Dendritic cell treated with granulocyte-macrophage colony-stimulating factor and Interleukin-4, amounts not matched to agents 40 ng/mL and 50 ng/mL, for 4 days (primary cell): ENCODE data around the gene IDI1.

Experiments
- H3K27ac Mint-ChIP-seq: one replicate; pipeline ENCODE4 v1.8.0; 2022; ENCODE audit warnings: mild to moderate bottlenecking, mixed read lengths
- H3K27me3 Mint-ChIP-seq: one replicate; pipeline ENCODE4 v1.8.0; 2022; ENCODE audit warnings: mild to moderate bottlenecking, mixed read lengths
- H3K36me3 Mint-ChIP-seq: one replicate; pipeline ENCODE4 v1.8.0; 2022; ENCODE audit warnings: low read depth, mixed read lengths
- H3K4me1 Mint-ChIP-seq: one replicate; pipeline ENCODE4 v1.8.0; 2022; ENCODE audit warnings: low read depth, mixed read lengths
- H3K4me3 Mint-ChIP-seq: one replicate; pipeline ENCODE4 v1.8.0; 2022; ENCODE audit warnings: mild to moderate bottlenecking, moderate library complexity, mixed read lengths
- H3K9me3 Mint-ChIP-seq: one replicate; pipeline ENCODE4 v1.8.0; 2022; ENCODE audit warnings: mixed read lengths
- intact Hi-C: fragments of 100-400 bp; cut with micrococcal nuclease; formaldehyde crosslinking; loops from one replicate; pipeline ENCODE4 v1.15.0; 2022

The IDI1 gene

DNA sequence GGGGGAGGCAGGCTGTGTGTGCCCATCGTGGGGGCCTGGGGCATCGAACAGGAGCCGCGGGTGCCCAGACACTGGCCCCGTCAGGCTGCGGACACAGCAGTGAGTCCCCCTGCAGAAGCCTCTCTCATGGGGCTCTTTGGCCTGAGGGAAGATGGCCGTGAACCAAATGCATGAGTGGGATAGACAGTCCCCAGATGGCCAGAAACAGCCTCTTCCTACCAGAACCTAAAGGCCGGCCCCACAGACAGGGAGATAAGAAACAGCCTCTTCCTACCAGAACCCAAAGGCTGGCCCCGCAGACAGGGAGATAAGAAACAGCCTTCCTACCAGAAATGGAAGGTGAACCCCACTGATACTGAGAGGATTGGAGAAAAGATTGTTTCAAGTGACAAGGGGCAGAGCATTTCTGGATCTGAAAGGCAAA is 39.8 kb downstream of the IDI1 start:
- Mint-ChIP-seq H3K27me3 (no peaks in the 10 kb centered on the region), H3K27ac (no peak overlapping the region), H3K36me3 (peaks cover 99% of the 10 kb centered on the region)

DNA sequence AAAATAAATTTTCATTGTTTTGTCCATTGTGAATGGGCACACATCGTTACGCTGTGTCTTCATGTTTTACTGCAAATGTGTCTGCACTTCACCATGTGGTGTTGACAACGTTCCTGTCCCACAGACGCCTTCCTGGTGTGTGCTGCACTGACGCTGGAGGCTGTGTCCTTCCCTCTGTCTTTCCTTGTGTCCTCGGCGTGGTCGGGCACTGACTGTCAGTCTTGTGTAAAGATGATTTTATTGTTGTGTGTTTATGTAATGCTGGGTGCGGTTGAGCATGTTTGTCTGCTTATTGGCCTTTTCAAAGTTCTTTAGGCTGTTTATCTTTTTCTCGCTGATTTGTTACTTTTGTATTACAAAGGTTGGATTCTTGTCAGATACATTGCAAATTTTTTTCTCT is 41.3 kb downstream of the IDI1 start:
- peaks cover 7% of the 10 kb centered on the region for H3K9me3 Mint-ChIP-seq
- H3K4me3 Mint-ChIP-seq, result no peak overlapping the region
- no peak overlapping the region for H3K27ac Mint-ChIP-seq
- H3K36me3 Mint-ChIP-seq, result peaks cover 99% of the 10 kb centered on the region
- intact Hi-C loops, result no loop called here
- H3K27me3 Mint-ChIP-seq, result no peaks in the 10 kb centered on the region
- H3K4me1 Mint-ChIP-seq, result no peaks in the 10 kb centered on the region

More for the DNA sequence above, 39.8 kb downstream of the IDI1 start:
- intact Hi-C loops, result no loop called here
- Mint-ChIP-seq H3K4me3 (no peak overlapping the region), H3K4me1 (no peaks in the 10 kb centered on the region), H3K9me3 (no peaks in the 10 kb centered on the region)

DNA sequence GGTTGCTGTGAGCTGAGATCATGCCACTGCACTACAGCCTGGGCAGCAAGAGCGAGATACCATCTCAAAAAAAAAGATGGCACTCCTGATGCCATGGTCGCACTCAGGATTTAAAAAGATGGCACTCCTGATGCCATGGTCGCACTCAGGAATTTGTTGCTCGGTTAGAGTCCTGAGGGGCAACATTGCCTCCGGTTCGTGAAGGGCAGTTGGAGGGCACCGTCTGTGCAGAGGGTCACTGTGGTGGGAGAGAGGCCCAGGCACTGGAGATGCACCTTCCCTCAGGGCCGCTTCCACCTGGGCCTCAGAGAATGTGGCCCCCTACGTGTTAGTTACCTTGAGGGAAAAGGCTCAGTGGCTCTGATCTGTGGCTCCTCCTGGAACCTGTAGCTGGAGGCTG is 42.3 kb downstream of the IDI1 start:
- Mint-ChIP-seq H3K9me3 (peaks cover 15% of the 10 kb centered on the region), H3K36me3 (peaks cover 99% of the 10 kb centered on the region), H3K4me3 (no peak overlapping the region), H3K4me1 (no peaks in the 10 kb centered on the region), H3K27ac (no peak overlapping the region), H3K27me3 (no peaks in the 10 kb centered on the region)
- intact Hi-C loops, result no loop called here

GRCh38 chr10:1003884-1004670 is 44.8 kb downstream of the IDI1 start:
- no peak overlapping the region for H3K27ac Mint-ChIP-seq
- no peaks in the 10 kb centered on the region for H3K27me3 Mint-ChIP-seq
- H3K4me1 Mint-ChIP-seq, result no peaks in the 10 kb centered on the region
- H3K4me3 Mint-ChIP-seq, result no peak overlapping the region
- intact Hi-C loops, result loop anchor here (5.0 kb wide), 1 partner anchor 78 kb away; no protein-coding TSS in a partner anchor
- H3K9me3 Mint-ChIP-seq, result peaks cover 15% of the 10 kb centered on the region
- H3K36me3 Mint-ChIP-seq, result peaks cover 99% of the 10 kb centered on the region

DNA sequence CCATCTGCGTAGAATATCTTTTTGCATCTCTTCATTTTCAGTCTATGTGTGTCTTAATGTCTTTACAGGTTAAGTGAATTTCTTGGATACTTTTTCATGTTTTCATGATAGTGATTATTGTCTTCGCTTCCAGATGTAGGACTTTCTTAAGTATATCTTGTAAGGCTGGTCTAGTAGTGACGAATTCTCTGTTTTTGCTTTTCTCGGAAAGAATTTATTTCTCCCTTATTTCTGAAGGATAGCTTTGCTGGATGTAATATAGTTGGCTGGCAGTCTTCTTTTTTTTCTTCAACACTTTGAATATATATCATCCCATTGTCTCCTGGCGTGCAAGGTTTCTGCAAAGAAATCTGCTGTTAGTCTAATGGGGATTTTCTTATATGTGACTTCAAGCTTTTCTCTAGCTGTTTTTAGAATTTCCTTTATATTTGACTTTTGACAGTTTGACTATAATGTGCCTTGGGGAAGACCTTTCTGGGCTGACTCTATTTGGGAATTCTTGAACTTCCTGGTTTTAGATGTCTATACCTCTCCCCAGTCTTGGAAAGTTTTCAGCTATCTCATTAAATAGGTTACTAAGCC is 46.4 kb downstream of the IDI1 start:
- Mint-ChIP-seq H3K4me3 (no peak overlapping the region), H3K36me3 (peaks cover 99% of the 10 kb centered on the region), H3K27me3 (no peaks in the 10 kb centered on the region), H3K9me3 (peaks cover 15% of the 10 kb centered on the region), H3K4me1 (no peaks in the 10 kb centered on the region), H3K27ac (no peak overlapping the region)
- intact Hi-C loops, result loop anchor here (5.0 kb wide), 1 partner anchor 80 kb away; no protein-coding TSS in a partner anchor

DNA sequence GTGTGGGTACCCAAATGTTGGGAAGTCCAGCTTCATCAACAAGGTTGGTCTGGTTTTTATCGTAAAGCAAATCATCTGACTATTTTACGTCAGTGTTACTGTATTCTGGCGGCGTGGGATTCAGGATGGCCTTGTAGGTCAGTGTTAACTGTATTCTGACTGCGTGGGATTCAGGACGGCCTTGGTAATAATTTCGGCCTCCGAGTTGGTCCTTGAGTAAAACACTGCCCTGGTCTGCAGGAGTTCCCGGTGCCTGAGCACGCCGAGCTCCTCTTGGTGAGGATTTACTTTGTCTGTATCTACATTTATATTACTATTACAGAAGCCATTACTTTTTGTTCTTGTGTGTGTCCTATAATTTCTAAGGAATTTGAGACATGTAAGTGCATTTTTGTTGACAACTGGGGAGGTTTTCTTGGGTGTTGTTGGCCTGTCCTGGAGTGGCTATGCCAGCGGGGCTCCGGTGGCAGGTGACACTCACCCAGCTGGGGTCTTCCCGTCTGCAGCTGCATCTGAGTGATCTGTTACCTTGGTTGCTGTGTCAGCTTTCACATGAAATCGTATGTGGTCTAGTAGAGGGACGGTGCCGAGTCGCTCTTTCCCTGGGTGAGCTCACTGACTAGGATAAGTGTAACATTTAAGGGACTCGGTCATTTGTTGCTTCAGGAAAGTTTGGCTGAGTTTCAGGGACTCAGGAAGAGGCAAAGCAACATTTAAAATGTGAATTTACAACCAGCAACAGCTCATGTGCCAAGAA is 51.5 kb downstream of the IDI1 start:
- Mint-ChIP-seq H3K4me3 (no peak overlapping the region), H3K27me3 (no peaks in the 10 kb centered on the region), H3K9me3 (peaks cover 7% of the 10 kb centered on the region), H3K4me1 (no peaks in the 10 kb centered on the region), H3K27ac (no peak overlapping the region), H3K36me3 (peaks cover 100% of the 10 kb centered on the region)
- intact Hi-C loops, result loop anchor here (10.0 kb wide), 1 partner anchor 163 kb away; no protein-coding TSS in a partner anchor

GRCh38 chr10:996031-996430 is 52.9 kb downstream of the IDI1 start:
- Mint-ChIP-seq H3K27ac (no peak overlapping the region), H3K4me1 (peaks cover under 1% of the 10 kb centered on the region), H3K27me3 (no peaks in the 10 kb centered on the region), H3K36me3 (peaks cover 90% of the 10 kb centered on the region), H3K4me3 (no peak overlapping the region), H3K9me3 (no peaks in the 10 kb centered on the region)
- intact Hi-C loops, result loop anchor here (10.0 kb wide), 1 partner anchor 161 kb away; no protein-coding TSS in a partner anchor

GRCh38 chr10:995559-995926 is 53.4 kb downstream of the IDI1 start:
- Mint-ChIP-seq H3K27me3 (no peaks in the 10 kb centered on the region), H3K4me3 (no peak overlapping the region), H3K27ac (no peak overlapping the region), H3K36me3 (peaks cover 90% of the 10 kb centered on the region), H3K9me3 (no peaks in the 10 kb centered on the region), H3K4me1 (peaks cover 6% of the 10 kb centered on the region)
- intact Hi-C loops, result loop anchor here (10.0 kb wide), 1 partner anchor 161 kb away; no protein-coding TSS in a partner anchor

GRCh38 chr10:994836-995558 is 53.9 kb downstream of the IDI1 start:
- Mint-ChIP-seq H3K9me3 (no peaks in the 10 kb centered on the region), H3K36me3 (peaks cover 90% of the 10 kb centered on the region), H3K27ac (no peak overlapping the region), H3K27me3 (no peaks in the 10 kb centered on the region), H3K4me3 (no peak overlapping the region), H3K4me1 (peaks cover 10% of the 10 kb centered on the region)
- intact Hi-C loops, result loop anchor here (10.0 kb wide), 1 partner anchor 160 kb away; no protein-coding TSS in a partner anchor

DNA sequence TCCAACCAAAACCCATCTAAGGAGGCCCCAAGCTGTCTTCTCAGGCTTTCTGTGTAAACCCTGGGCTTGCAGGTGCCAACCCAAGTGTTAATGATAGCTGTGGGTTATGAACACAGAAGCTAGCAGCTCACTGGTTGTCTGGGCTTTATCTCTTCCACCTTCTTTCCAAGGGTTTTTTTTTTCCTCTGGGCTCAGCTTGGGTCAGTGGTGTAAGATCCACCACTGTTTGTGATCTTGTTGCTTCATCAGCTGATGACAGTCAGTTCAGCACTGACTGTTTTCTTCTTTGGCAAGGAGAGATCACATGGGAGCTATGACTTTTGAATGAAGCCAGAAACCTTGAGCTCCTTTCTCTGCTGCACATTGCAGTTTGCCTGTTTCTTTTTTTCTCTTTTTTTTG is 56.0 kb downstream of the IDI1 start:
- no peak overlapping the region for H3K27ac Mint-ChIP-seq
- no peaks in the 10 kb centered on the region for H3K27me3 Mint-ChIP-seq
- H3K4me3 Mint-ChIP-seq, result no peak overlapping the region
- intact Hi-C loops, result loop anchor here (10.0 kb wide), 1 partner anchor 158 kb away; no protein-coding TSS in a partner anchor
- H3K36me3 Mint-ChIP-seq, result peaks cover 87% of the 10 kb centered on the region
- peaks cover 21% of the 10 kb centered on the region for H3K4me1 Mint-ChIP-seq
- no peaks in the 10 kb centered on the region for H3K9me3 Mint-ChIP-seq

DNA sequence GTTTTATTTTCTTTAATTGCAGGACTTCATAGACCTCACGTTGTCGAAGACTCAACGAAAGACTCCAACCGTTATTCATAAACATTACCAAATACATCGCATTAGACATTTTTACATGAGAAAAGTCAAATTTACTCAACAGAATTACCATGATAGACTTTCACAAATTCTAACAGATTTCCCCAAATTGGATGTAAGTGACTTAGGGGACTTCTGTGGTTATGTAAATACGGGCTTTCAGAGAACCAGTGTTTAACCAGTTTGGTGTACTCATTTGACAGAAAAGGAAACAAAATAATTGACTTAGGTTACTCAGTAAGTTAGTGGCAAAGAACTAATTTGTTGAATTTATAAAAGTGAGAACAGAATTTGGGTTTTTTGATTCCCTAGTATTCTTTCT is 56.5 kb downstream of the IDI1 start:
- no peak overlapping the region for H3K4me3 Mint-ChIP-seq
- no peak overlapping the region for H3K27ac Mint-ChIP-seq
- peaks cover 87% of the 10 kb centered on the region for H3K36me3 Mint-ChIP-seq

DNA sequence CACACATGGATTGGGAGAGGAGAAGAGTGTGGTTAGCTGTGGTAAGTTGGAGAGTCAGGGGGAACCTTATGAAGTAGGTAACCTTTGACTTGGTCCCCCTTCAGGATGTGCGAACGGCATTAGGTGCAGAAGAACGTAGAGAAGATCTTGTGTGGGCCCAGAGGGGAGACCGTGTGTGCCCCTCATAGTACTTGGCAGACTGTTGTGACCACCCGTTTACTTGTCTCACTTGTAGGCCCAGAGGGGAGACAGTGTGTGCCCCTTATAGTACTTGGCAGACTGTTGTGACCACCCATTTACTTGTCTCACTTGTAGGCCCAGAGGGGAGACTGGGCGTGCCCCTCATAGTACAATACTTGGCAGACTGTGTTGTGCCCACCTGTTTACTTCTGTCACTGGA is 58.1 kb downstream of the IDI1 start:
- H3K27ac Mint-ChIP-seq, result no peak overlapping the region
- H3K4me3 Mint-ChIP-seq, result no peak overlapping the region
- H3K27me3 Mint-ChIP-seq, result no peaks in the 10 kb centered on the region
- H3K36me3 Mint-ChIP-seq, result peaks cover 70% of the 10 kb centered on the region
- H3K9me3 Mint-ChIP-seq, result no peaks in the 10 kb centered on the region
- H3K4me1 Mint-ChIP-seq, result peaks cover 34% of the 10 kb centered on the region
- intact Hi-C loops, result loop anchor here (10.0 kb wide), 1 partner anchor 156 kb away; no protein-coding TSS in a partner anchor

More for the DNA sequence above, 56.5 kb downstream of the IDI1 start:
- no peaks in the 10 kb centered on the region for H3K9me3 Mint-ChIP-seq
- intact Hi-C loops, result loop anchor here (10.0 kb wide), 1 partner anchor 158 kb away; no protein-coding TSS in a partner anchor
- no peaks in the 10 kb centered on the region for H3K27me3 Mint-ChIP-seq
- peaks cover 25% of the 10 kb centered on the region for H3K4me1 Mint-ChIP-seq
